ENCODE data around the gene PKNOX2.

Gene PKNOX2, protein sequence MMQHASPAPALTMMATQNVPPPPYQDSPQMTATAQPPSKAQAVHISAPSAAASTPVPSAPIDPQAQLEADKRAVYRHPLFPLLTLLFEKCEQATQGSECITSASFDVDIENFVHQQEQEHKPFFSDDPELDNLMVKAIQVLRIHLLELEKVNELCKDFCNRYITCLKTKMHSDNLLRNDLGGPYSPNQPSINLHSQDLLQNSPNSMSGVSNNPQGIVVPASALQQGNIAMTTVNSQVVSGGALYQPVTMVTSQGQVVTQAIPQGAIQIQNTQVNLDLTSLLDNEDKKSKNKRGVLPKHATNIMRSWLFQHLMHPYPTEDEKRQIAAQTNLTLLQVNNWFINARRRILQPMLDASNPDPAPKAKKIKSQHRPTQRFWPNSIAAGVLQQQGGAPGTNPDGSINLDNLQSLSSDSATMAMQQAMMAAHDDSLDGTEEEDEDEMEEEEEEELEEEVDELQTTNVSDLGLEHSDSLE

DNA sequence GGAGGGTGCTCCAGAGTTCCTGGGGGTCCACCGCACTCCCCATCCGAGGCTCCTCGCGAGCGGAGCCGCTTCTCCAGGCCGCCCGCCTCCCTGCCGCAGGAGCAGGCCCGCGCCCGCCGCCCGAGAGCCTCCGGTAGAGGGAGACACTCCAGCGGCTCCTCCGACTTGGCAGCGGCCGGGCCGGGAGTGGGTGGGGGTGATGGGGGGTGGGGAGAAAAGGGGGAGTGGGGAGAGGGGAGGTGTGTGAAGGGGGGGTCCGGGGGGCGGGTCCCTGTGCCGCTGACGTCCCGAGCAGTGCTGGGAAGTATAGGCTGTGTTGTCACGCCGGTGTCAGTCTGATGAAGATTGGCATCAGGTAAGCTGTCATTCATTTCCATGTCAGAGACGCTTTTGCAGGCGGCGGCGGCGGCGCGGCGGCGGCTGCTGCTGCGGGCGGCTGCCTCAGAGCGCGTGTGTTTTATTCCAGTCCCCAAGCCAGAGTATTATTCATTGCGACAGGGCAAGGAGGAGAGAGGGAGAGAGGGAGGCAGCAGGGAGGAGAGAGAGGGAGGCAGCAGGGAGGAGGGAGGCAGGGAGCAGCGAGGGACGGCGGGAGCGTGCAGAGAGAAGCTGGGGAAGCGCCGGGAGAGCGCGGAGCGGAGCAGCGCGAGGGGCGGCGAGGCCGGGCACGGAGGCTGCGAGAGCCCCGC, at the start of gene PKNOX2:
Gene PKNOX2 (plus strand): TSS at position 330 of the 689 bp plus-strand sequence. CDS start 186,555 bp downstream, outside the sequence.
- no peaks in the 10 kb centered on the region for H3K27me3 ChIP-seq (ENCODE audit: insufficient read depth, low read length, poor library complexity)
- H3K79me2 ChIP-seq (ENCODE audit: insufficient read depth, low read length) = no peaks in the 10 kb centered on the region
- TF ChIP-seq, protein P1, sequence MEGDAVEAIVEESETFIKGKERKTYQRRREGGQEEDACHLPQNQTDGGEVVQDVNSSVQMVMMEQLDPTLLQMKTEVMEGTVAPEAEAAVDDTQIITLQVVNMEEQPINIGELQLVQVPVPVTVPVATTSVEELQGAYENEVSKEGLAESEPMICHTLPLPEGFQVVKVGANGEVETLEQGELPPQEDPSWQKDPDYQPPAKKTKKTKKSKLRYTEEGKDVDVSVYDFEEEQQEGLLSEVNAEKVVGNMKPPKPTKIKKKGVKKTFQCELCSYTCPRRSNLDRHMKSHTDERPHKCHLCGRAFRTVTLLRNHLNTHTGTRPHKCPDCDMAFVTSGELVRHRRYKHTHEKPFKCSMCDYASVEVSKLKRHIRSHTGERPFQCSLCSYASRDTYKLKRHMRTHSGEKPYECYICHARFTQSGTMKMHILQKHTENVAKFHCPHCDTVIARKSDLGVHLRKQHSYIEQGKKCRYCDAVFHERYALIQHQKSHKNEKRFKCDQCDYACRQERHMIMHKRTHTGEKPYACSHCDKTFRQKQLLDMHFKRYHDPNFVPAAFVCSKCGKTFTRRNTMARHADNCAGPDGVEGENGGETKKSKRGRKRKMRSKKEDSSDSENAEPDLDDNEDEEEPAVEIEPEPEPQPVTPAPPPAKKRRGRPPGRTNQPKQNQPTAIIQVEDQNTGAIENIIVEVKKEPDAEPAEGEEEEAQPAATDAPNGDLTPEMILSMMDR (IDR thresholded peaks at IDR 0.05; ENCODE audit: borderline replicate concordance, extremely low read depth, low read length, poor library complexity, severe bottlenecking) = no peak
- TF ChIP-seq EZH2 (IDR thresholded peaks at IDR 0.05; ENCODE audit: borderline replicate concordance, low read depth, low read length, severe bottlenecking) = no peak
- H3K9me3 ChIP-seq (ENCODE audit: insufficient read depth, low read length, severe bottlenecking) = no peaks in the 10 kb centered on the region
- no peak within 1 kb of the TSS for H2AFZ ChIP-seq (ENCODE audit: low read depth, low read length)
- ATAC-seq (ENCODE audit: insufficient read depth, low read depth) = no peak
- H3K9ac ChIP-seq (ENCODE audit: low read depth, low read length) = no peak within 1 kb of the TSS
- H3K4me2 ChIP-seq (ENCODE audit: insufficient read depth, low read length) = no peak within 1 kb of the TSS
- no peaks in the 10 kb centered on the region for H3K36me3 ChIP-seq (ENCODE audit: insufficient read depth, low read length)
- no peak within 1 kb of the TSS for H3K27ac ChIP-seq (ENCODE audit: low read length)
- no peak for DNase-seq
- no peaks in the 10 kb centered on the region for H4K20me1 ChIP-seq (ENCODE audit: insufficient read depth, low read length)
- no peaks in the 10 kb centered on the region for H3K4me1 ChIP-seq (ENCODE audit: insufficient read depth, low read length)
- no peak within 1 kb of the TSS for H3K4me3 ChIP-seq (ENCODE audit: low read depth in 1 of 2, low read length in 2 of 2)

DNA sequence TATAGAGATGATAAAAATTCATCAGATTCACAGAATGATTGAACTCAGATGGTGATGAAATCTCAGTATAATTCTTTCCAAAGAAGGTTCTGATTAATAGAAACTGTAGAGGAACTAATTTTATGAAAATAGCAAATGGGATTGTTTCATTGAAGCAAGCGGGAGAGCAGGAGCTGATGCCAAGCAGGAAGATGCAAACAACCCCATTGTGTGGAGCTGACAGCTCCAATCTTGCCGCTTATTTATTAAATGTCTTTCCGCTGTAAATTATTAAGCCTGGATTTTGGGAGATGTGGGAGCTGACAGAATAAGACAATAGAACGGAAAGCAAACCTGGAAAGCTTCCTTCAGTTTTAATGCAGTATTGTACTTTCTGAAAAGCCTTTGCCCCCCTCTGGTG, 47.1 kb upstream of the PKNOX2 start:
- Histone ChIP-seq H3K9ac (ENCODE audit: low read depth, low read length) (no peak overlapping the region), H3K79me2 (ENCODE audit: insufficient read depth, low read length) (no peaks in the 10 kb centered on the region), H3K36me3 (ENCODE audit: insufficient read depth, low read length) (no peaks in the 10 kb centered on the region), H3K9me3 (ENCODE audit: insufficient read depth, low read length, severe bottlenecking) (no peaks in the 10 kb centered on the region), H3K4me3 (ENCODE audit: low read depth in 1 of 2, low read length in 2 of 2) (no peak overlapping the region), H4K20me1 (ENCODE audit: insufficient read depth, low read length) (no peaks in the 10 kb centered on the region), H3K27ac (ENCODE audit: low read length) (no peak overlapping the region), H3K4me2 (ENCODE audit: insufficient read depth, low read length) (no peak overlapping the region), H3K27me3 (ENCODE audit: insufficient read depth, low read length, poor library complexity) (peaks cover 11% of the 10 kb centered on the region), H3K4me1 (ENCODE audit: insufficient read depth, low read length) (no peaks in the 10 kb centered on the region), H2AFZ (ENCODE audit: low read depth, low read length) (no peak overlapping the region)
- ATAC-seq (ENCODE audit: insufficient read depth, low read depth) = no peak
- no peak for DNase-seq
- no peak for TF ChIP-seq EZH2 (IDR thresholded peaks at IDR 0.05; ENCODE audit: borderline replicate concordance, low read depth, low read length, severe bottlenecking)

DNA sequence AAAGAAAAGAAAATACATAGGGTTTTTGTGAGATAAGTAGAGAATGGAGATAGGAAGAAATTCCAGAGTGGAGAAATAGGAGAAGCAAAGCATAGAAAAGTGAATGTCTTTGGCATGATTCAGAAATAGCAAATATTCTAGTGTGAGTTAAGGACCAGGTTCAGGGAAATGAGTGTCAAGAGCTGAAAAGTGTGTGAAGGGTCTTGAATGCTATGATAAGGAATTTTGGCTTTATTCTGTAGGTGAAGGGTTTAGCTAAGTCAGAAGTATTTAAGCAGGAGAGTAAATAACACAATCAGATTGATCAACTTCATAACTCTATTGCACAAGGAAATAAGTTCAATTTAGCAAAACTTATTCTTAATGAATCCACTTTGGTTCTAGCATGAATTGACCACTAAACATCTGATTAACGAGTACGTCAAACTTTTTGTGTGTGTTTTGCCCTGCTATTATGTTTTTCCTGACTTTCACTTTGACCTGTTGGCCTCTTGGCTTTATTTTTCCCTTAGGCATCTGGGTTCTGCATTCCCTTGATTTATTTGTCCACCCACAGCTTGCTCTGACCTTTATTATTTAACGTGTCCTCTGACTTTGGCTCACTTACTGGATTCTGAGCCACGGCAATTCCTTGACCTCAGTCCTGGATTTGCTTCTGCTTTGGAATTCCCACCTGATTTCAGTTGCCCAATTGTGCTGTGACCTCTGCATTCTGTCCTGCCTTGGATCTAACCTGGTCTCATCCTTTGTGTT, 41.2 kb upstream of the PKNOX2 start:
- 0 out of 2 replicates have a peak overlapping the region, but pooled peaks have one; percentile 1 for H2AFZ ChIP-seq (ENCODE audit: low read depth, low read length)
- H3K4me3 ChIP-seq (ENCODE audit: low read depth in 1 of 2, low read length in 2 of 2) = no peak overlapping the region
- H3K36me3 ChIP-seq (ENCODE audit: insufficient read depth, low read length) = no peaks in the 10 kb centered on the region
- TF ChIP-seq EZH2 (IDR thresholded peaks at IDR 0.05; ENCODE audit: borderline replicate concordance, low read depth, low read length, severe bottlenecking) = no peak
- TF ChIP-seq, protein P1 (IDR thresholded peaks at IDR 0.05; ENCODE audit: borderline replicate concordance, extremely low read depth, low read length, poor library complexity, severe bottlenecking) = no peak
- no peaks in the 10 kb centered on the region for H3K27me3 ChIP-seq (ENCODE audit: insufficient read depth, low read length, poor library complexity)
- H3K4me2 ChIP-seq (ENCODE audit: insufficient read depth, low read length) = no peak overlapping the region
- no peaks in the 10 kb centered on the region for H4K20me1 ChIP-seq (ENCODE audit: insufficient read depth, low read length)
- no peaks in the 10 kb centered on the region for H3K9me3 ChIP-seq (ENCODE audit: insufficient read depth, low read length, severe bottlenecking)
- H3K27ac ChIP-seq (ENCODE audit: low read length) = no peak overlapping the region
- DNase-seq = no peak
- no peak for ATAC-seq (ENCODE audit: insufficient read depth, low read depth)
- H3K79me2 ChIP-seq (ENCODE audit: insufficient read depth, low read length) = no peaks in the 10 kb centered on the region
- no peaks in the 10 kb centered on the region for H3K4me1 ChIP-seq (ENCODE audit: insufficient read depth, low read length)
- H3K9ac ChIP-seq (ENCODE audit: low read depth, low read length) = no peak overlapping the region
